ENCODE results near the gene NAV3. TPM values are rescaled to one million over a fixed set of nuclear protein-coding genes. Genes with fewer than 3 reads are reported as not detected.

The NAV3 gene
- total and polyA plus RNA-seq, 7 donors, result 0.47 to 4.2 (median 2.2) TPM

DNA sequence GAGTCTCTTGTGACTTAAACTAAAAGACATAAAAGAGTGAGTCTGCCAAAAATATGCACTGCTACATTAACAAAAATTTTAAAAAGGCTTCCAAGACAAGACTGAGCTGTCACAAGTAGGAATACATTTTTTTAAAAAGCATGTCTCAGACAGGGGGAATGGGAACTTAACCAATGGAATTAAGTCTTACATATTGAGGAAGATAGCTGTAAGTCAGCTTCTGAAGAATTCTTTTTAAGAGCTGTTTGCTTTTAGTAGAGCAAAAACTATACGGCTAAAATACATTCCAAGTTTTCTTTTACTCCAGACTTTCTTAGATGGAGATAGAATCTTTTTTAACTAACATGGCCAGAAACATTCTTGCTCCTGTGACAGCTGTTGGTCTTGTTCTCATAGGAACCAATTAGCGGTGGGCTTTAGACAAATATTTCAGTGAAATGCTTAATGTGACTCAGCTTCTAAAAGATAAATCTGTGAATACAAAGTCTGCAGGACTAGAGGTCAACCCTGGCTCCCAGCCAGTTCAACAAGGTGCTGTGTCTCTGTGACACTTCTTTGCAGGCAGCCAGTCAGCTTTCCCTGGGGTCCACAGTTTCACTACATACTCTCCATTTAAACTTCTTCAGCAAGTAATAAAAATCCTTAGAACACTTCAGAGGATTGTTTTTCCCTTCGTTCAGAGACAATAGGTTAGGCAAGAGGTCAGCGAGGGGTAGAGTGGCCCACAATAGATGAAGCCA is 187.6 kb downstream of the NAV3 start:
- Histone ChIP-seq H3K27me3 (ENCODE audit: insufficient read depth in 3 of 3, low read length in 2 of 3) (no peaks in the 10 kb centered on the region), H3K36me3 (ENCODE audit: insufficient read depth in 1 of 2, low read depth in 1 of 2) (no peaks in the 10 kb centered on the region), H3K4me1 (no peaks in the 10 kb centered on the region), H3K4me3 (no peak overlapping the region), H3K9me3 (no peaks in the 10 kb centered on the region), H3K27ac (no peak overlapping the region)
- intact Hi-C loops (cut with DNase I), result no loop called here
- DNase-seq (no peak), ATAC-seq (no peak)
- TF ChIP-seq, protein P1, sequence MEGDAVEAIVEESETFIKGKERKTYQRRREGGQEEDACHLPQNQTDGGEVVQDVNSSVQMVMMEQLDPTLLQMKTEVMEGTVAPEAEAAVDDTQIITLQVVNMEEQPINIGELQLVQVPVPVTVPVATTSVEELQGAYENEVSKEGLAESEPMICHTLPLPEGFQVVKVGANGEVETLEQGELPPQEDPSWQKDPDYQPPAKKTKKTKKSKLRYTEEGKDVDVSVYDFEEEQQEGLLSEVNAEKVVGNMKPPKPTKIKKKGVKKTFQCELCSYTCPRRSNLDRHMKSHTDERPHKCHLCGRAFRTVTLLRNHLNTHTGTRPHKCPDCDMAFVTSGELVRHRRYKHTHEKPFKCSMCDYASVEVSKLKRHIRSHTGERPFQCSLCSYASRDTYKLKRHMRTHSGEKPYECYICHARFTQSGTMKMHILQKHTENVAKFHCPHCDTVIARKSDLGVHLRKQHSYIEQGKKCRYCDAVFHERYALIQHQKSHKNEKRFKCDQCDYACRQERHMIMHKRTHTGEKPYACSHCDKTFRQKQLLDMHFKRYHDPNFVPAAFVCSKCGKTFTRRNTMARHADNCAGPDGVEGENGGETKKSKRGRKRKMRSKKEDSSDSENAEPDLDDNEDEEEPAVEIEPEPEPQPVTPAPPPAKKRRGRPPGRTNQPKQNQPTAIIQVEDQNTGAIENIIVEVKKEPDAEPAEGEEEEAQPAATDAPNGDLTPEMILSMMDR (IDR thresholded peaks at IDR 0.05), result no peak
- 46 to 48% (median 47%) methylated on average over 4 of the region's 4 CpGs for WGBS, 3 donors

DNA sequence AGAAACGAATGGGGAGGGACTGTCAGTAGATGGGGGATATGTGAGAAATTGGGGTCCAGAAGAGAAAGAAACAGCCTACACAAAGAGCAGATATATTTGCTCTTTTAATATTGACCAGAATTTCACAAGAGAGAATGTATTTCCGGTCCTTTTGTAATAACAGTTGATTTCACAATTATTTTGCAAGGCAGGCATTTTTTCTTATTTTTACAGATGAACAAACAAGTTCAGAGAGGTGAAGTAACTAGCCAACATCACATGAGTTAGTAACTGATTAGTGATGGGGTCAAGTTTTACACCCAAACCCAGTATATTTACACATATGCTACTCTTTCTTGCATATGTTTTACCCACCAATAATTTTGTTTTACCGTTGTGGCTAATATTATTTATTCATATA is 188.2 kb downstream of the NAV3 start:
- intact Hi-C loops (cut with DNase I), result no loop called here

DNA sequence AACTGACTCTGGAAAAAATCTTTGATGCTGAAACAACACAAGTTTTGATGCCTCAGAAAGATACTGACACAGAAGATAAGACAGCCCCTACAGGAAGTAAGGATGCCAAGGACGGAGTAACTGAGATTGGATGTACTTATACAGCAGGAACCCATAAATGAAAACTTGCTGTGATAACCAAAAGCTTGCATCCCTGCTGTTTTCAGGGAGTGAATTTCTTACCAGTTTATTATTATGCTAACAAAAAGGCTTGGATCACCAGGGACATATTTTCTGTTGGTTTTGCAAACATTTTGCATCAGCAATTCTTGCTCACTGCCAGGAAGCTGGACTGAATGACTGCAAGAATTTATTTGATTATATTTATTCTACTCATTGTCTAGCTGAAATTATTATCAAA is 197.7 kb downstream of the NAV3 start:
- 86 to 91% (median 90%) methylated on average over 1 of the region's 1 CpG for WGBS, 3 donors
- TF ChIP-seq, protein P1 (IDR thresholded peaks at IDR 0.05), result no peak
- intact Hi-C loops (cut with DNase I), result no loop called here
- Histone ChIP-seq H3K4me1 (no peaks in the 10 kb centered on the region), H3K9me3 (no peaks in the 10 kb centered on the region), H3K27ac (no peak overlapping the region), H3K27me3 (ENCODE audit: insufficient read depth in 3 of 3, low read length in 2 of 3) (no peaks in the 10 kb centered on the region), H3K36me3 (ENCODE audit: insufficient read depth in 1 of 2, low read depth in 1 of 2) (no peaks in the 10 kb centered on the region), H3K4me3 (no peak overlapping the region)
- ATAC-seq, result no peak
- DNase-seq, result no peak

More for the DNA sequence above, 188.2 kb downstream of the NAV3 start:
- TF ChIP-seq, protein P1 (IDR thresholded peaks at IDR 0.05), result no peak
- H3K36me3 ChIP-seq (ENCODE audit: insufficient read depth in 1 of 2, low read depth in 1 of 2), result no peaks in the 10 kb centered on the region
- ATAC-seq, result no peak
- no peaks in the 10 kb centered on the region for H3K9me3 ChIP-seq
- no peak overlapping the region for H3K4me3 ChIP-seq
- 76 to 90% (median 80%) methylated on average over 3 of the region's 3 CpGs for WGBS, 3 donors
- H3K27ac ChIP-seq, result no peak overlapping the region
- DNase-seq, result no peak
- H3K4me1 ChIP-seq, result no peaks in the 10 kb centered on the region
- H3K27me3 ChIP-seq (ENCODE audit: insufficient read depth in 3 of 3, low read length in 2 of 3), result no peaks in the 10 kb centered on the region

DNA sequence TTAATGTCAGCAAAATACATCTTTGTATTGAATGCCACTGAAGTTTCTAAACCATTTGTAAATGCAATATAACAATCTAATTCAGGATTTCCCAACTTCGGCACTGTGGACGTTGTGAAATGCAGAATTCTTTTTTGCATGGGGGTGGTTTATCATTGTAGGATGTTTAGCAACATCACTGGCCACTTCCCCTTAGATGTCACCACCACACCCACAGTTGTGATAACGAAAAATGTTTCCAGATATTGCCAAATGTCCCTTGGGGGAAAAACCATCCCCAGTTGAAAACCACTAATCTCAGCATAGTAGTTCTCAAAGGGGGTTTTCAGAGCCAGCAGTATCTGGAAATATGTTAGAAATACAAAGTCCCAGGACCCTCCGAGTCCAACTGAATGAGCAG is 203.3 kb downstream of the NAV3 start:
- no peaks in the 10 kb centered on the region for H3K4me1 ChIP-seq
- no peak overlapping the region for H3K27ac ChIP-seq
- H3K36me3 ChIP-seq (ENCODE audit: insufficient read depth in 1 of 2, low read depth in 1 of 2), result no peaks in the 10 kb centered on the region
- no peak for DNase-seq
- no peaks in the 10 kb centered on the region for H3K9me3 ChIP-seq
- 50 to 63% (median 60%) methylated on average over 4 of the region's 4 CpGs for WGBS, 3 donors
- no peak overlapping the region for H3K4me3 ChIP-seq
- intact Hi-C loops (cut with DNase I), result no loop called here
- no peaks in the 10 kb centered on the region for H3K27me3 ChIP-seq (ENCODE audit: insufficient read depth in 3 of 3, low read length in 2 of 3)
- TF ChIP-seq, protein P1 (IDR thresholded peaks at IDR 0.05), result no peak
- peak in 1 of 4 donors; percentile 48 for ATAC-seq
